GM18526 (cell line): ENCODE measurements around the gene PTPRM.

Source experiments
- POLR2A ChIP-seq: IDR thresholded peaks from 3 replicates; pipeline ENCODE4 v1.6.1; 2011; ENCODE audit not compliant: insufficient read length; ENCODE audit errors: extremely low read depth

Gene PTPRM

GRCh38 chr18:8049147-8049546 lies 482.0 kb downstream of the PTPRM start:
- no peak for TF ChIP-seq POLR2A

GRCh38 chr18:8050616-8051329 lies 483.7 kb downstream of the PTPRM start:
- TF ChIP-seq POLR2A, result no peak

- TF ChIP-seq POLR2A, result no peak
Measured at GRCh38 chr18:8051453-8051852, 484.3 kb downstream of the PTPRM start.

DNA sequence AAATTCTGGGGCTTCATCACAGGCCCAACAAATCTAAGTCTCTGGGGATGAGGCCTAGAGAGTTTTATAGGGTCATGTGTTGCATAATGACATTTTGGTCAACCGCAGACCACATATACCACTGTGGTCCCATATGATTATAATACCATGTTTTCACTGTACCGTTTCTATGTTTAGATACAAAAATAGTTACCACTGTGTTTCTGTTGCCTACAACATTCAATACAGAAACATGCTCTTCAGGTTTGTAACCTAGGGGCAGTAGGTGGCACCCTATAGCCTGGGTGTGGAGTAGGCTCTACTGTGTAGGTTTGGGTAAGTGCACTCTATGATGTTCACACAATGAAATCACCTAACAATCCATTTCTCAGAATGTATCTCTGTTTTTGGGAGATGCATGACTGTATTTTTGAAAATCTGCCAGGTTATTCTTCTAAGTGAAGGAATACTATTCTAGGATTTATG lies 485.2 kb downstream of the PTPRM start:
- no peak for TF ChIP-seq POLR2A

- no peak for TF ChIP-seq POLR2A
Measured at GRCh38 chr18:8056723-8057122, 489.6 kb downstream of the PTPRM start.

DNA sequence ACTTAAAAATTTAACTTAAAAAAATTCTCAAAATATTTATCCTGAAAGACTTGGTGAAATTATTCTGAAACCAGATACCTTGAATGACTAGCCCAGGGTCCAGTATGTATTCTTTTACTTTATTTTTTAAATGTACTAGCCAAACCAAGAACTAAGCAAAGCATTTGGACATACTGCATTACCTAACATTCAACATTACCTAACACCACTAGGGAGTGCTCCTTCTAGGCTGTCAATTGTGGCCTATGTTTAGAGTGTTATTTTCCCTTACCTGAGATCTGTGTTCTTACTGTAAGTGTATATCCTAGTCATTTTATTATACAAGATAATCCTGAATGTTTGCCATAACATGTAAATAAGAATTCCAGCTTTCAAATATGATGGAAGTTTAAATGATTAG lies 496.6 kb downstream of the PTPRM start:
- no peak for TF ChIP-seq POLR2A

- TF ChIP-seq POLR2A, result no peak
Measured at GRCh38 chr18:8065284-8065683, 498.2 kb downstream of the PTPRM start.

- TF ChIP-seq POLR2A, result no peak
Measured at GRCh38 chr18:8065773-8066172, 498.7 kb downstream of the PTPRM start.

- TF ChIP-seq POLR2A, result no peak
Measured at GRCh38 chr18:8069708-8070107, 502.6 kb downstream of the PTPRM start.

GRCh38 chr18:8073167-8073566 lies 506.1 kb downstream of the PTPRM start:
- no peak for TF ChIP-seq POLR2A

DNA sequence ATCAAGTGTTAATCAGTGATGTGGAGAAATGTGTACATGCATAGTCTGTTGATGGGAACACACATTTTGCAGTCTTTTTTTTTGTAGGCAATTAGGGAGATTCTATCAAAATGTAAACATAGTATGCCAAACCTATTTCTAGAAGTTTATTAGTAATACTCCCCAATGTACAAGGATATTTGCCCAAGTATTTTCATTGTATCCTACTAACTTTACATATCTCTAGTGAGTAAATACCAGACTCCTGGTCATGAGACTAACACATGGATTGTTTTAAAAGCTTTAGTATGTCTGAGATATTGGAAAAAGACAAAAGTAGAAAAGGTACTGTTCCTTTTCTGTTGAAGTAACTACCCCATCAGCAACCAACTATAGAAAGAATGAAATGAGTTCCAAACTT lies 513.0 kb downstream of the PTPRM start:
- no peak for TF ChIP-seq POLR2A

DNA sequence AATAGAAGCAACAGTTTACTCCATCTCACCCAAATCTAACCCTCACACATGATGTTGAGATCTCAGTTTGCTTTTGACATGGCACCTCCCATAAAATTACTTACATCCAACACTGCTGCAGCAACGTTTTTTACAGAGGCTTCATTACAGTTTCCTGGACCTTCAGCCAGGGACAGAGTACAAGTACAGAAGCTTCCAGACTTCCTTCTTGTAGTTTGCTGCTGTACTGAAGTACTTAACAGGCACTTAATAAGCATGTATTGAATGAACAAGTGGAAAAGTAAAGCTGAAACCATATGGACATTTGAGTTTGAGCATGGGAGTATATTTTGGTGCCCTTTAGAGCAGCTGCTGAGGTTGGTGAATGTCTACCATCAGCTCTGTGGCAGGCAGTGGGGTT lies 514.2 kb downstream of the PTPRM start:
- no peak for TF ChIP-seq POLR2A

GRCh38 chr18:8081872-8082553 lies 514.9 kb downstream of the PTPRM start:
- no peak for TF ChIP-seq POLR2A

DNA sequence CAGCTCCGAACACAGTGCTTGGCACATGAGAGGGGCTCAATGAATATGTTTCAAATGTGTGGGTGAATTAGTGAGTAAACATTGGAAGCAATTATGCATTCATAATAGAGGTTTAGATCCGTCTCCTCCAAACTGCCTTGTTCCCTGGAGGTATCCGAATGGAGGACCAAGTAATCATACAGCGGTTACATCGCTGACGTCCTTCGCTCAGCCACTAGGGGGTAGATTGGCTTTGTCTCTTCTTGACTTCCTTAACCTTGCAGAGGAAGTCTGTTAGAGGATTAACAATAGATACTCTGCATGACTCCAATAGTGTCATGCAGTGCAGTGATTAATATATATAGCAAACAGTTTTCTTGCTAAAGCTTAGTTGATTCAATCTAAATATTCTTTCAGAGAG lies 517.0 kb downstream of the PTPRM start:
- no peak for TF ChIP-seq POLR2A

- no peak for TF ChIP-seq POLR2A
Measured at GRCh38 chr18:8088626-8089025, 521.5 kb downstream of the PTPRM start.

DNA sequence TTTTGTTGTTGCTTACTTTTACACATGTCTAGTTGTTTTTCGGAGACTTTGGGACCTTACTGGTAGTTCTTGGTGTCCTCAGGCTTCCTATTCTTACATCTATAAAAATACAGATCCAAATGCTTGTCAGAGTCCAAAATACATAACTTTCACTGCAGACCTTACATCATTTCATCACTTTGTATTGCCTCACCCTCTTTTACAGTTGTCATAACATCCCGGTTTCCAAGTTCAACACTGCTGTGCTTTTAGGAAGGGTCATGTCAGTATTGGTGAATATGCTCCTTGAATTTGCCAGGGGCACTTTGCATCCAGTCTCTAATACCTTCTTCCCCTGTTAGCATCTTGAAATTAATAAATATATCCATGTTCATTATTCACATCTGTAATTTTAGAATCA lies 523.9 kb downstream of the PTPRM start:
- no peak for TF ChIP-seq POLR2A
